Mesenchymal stem cell (in vitro differentiated cells and primary cell): ENCODE measurements around the gene CDH6.
"Not testable (repeated sequence)": the region's sequence is repeated elsewhere in the genome, so short reads cannot be mapped to it uniquely, and the experiment has no call there.

ENCODE experiments used
- DNase-seq: peaks from one replicate; pipeline ENCODE4 v3.0.0-alpha.2; 2013
- H2AFZ ChIP-seq: one replicate; pipeline ENCODE4 v1.6.1; 2013; ENCODE audit warnings: low read depth, mild to moderate bottlenecking, control low read depth, inconsistent platforms, low read length, moderate library complexity
- H2AK5ac ChIP-seq: 2 replicates; pipeline ENCODE4 v1.6.1; 2013; ENCODE audit warnings: low read length, moderate library complexity, mild to moderate bottlenecking, inconsistent platforms; ENCODE audit not compliant: severe bottlenecking
- H2BK120ac ChIP-seq: one replicate; pipeline ENCODE4 v1.6.1; 2013; ENCODE audit warnings: low read depth, mild to moderate bottlenecking, inconsistent platforms, low read length, moderate library complexity
- H2BK12ac ChIP-seq, 2 experiments: one replicate each; pipeline ENCODE4 v1.6.1; 2013; ENCODE audit warnings: inconsistent platforms in 2 of 2, low read length in 2 of 2, mild to moderate bottlenecking in 2 of 2, moderate library complexity in 2 of 2, control low read depth in 1 of 2
- H2BK15ac ChIP-seq: one replicate; pipeline ENCODE4 v1.6.1; 2013; ENCODE audit warnings: mild to moderate bottlenecking, low read depth, inconsistent platforms; ENCODE audit not compliant: poor library complexity, severe bottlenecking
- H2BK5ac ChIP-seq: 2 replicates; pipeline ENCODE4 v1.6.1; 2013; ENCODE audit warnings: low read depth, mild to moderate bottlenecking, low read length, control low read depth, inconsistent platforms; ENCODE audit not compliant: poor library complexity, severe bottlenecking
- H3K14ac ChIP-seq, 2 experiments: one replicate each; pipeline ENCODE4 v1.6.1; 2013; ENCODE audit warnings: inconsistent platforms in 2 of 2, low read length in 2 of 2, control low read depth in 1 of 2, mild to moderate bottlenecking in 1 of 2, moderate library complexity in 1 of 2
- H3K18ac ChIP-seq, 2 experiments: one replicate each; pipeline ENCODE4 v1.6.1; 2013; ENCODE audit warnings: inconsistent platforms in 2 of 2, low read length in 2 of 2, control low read depth in 1 of 2, low read depth in 1 of 2, mild to moderate bottlenecking in 1 of 2
- H3K23ac ChIP-seq, 2 experiments: one replicate each; pipeline ENCODE4 v1.6.1; 2013; ENCODE audit warnings: inconsistent platforms in 2 of 2, low read length in 2 of 2, mild to moderate bottlenecking in 2 of 2, moderate library complexity in 2 of 2, control low read depth in 1 of 2
- H3K27ac ChIP-seq: 2 replicates; pipeline ENCODE4 v1.5.1; 2013; ENCODE audit warnings: mild to moderate bottlenecking, moderate library complexity, low read length, control low read depth, inconsistent platforms; ENCODE audit not compliant: poor library complexity, severe bottlenecking
- H3K27me3 ChIP-seq, 2 experiments: 2 replicates each; pipeline versions ENCODE4 v1.6.1 to v1.7.0; 2013; ENCODE audit warnings: low read length in 2 of 2, mild to moderate bottlenecking in 2 of 2, moderate library complexity in 2 of 2, control low read depth in 1 of 2, inconsistent platforms in 1 of 2; ENCODE audit not compliant: control insufficient read depth in 1 of 2, insufficient read depth in 1 of 2
- H3K36me3 ChIP-seq, 2 experiments: 2 replicates each; pipeline versions ENCODE4 v1.6.1 to v1.7.0; 2013; ENCODE audit warnings: low read length in 2 of 2, control low read depth in 1 of 2, inconsistent platforms in 1 of 2, low read depth in 1 of 2, mild to moderate bottlenecking in 1 of 2; ENCODE audit not compliant: insufficient read depth in 2 of 2, control insufficient read depth in 1 of 2
- H3K4ac ChIP-seq, 2 experiments: one replicate each; pipeline ENCODE4 v1.6.1; 2013; ENCODE audit warnings: inconsistent platforms in 2 of 2, low read length in 2 of 2, mild to moderate bottlenecking in 2 of 2, moderate library complexity in 2 of 2, control low read depth in 1 of 2, low read depth in 1 of 2
- H3K4me1 ChIP-seq: 2 replicates; pipeline ENCODE4 v1.6.1; 2013; ENCODE audit warnings: low read depth, low read length, control low read depth; ENCODE audit not compliant: control insufficient read depth, insufficient read depth
- H3K4me2 ChIP-seq: 2 replicates; pipeline ENCODE4 v1.6.1; 2013; ENCODE audit warnings: low read length, mild to moderate bottlenecking, inconsistent platforms; ENCODE audit not compliant: poor library complexity, severe bottlenecking
- H3K4me3 ChIP-seq, 2 experiments: 2 replicates each; pipeline versions ENCODE4 v1.5.1 to v1.7.0; 2013; ENCODE audit warnings: low read length in 2 of 2, mild to moderate bottlenecking in 2 of 2, control low read depth in 1 of 2, low read depth in 1 of 2; ENCODE audit not compliant: insufficient read depth in 1 of 2
- H3K79me1 ChIP-seq: replicated peaks from 2 replicates; pipeline ENCODE4 v1.6.1; 2013; ENCODE audit warnings: mild to moderate bottlenecking, control low read depth, low read length, inconsistent platforms; ENCODE audit not compliant: poor library complexity, severe bottlenecking
- H3K9ac ChIP-seq: 2 replicates; pipeline ENCODE4 v1.7.0; 2013; ENCODE audit warnings: mild to moderate bottlenecking, low read length, moderate library complexity
- H3K9me3 ChIP-seq: 2 replicates; pipeline ENCODE4 v1.7.0; 2013; ENCODE audit warnings: mild to moderate bottlenecking, low read length; ENCODE audit not compliant: control insufficient read depth
- H4K8ac ChIP-seq: one replicate; pipeline ENCODE4 v1.6.1; 2013; ENCODE audit warnings: inconsistent platforms, mild to moderate bottlenecking, low read length, moderate library complexity
- H4K91ac ChIP-seq: one replicate; pipeline ENCODE4 v1.6.1; 2013; ENCODE audit warnings: mild to moderate bottlenecking, low read length, inconsistent platforms
- WGBS: methylation state at CpG from one replicate; pipeline ENCODE4 v1.1.7; 2013; ENCODE audit warnings: mixed read lengths; 5-methylcytosine and 5-hydroxymethylcytosine counted together

The CDH6 gene

DNA sequence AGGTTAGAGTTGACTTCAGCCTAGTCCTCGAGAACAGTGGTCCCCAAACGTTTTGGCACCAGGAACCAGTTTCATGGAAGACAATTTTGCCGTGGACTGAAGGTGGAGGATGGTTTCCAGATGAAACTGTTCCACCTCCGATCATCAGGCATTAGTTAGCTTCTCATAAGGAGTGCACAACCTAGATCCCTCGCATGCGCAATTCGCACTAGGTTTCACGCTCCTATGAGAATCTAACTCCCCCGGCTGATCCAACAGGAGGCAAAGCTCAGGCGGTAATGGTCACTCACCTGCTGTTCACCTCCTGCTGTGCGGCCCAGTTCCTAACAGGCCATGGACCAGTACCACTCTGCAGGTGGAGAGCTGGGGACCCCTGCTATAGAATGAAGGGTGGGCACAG, 163.6 kb downstream of the CDH6 start:
- no peak overlapping the region for H2BK12ac ChIP-seq

GRCh38 chr5:31359839-31360238, 166.4 kb downstream of the CDH6 start:
- 88% methylated on average over 2 of the region's 3 CpGs for WGBS
- Histone ChIP-seq H2BK12ac (no peak overlapping the region), H2AK5ac (peak overlapping the region; percentile 16), H3K18ac (no peak overlapping the region), H4K8ac (no peak overlapping the region), H2BK120ac (no peak overlapping the region), H2BK15ac (no peak overlapping the region), H3K4me1 (peaks cover 6% of the 10 kb centered on the region), H3K4me3 (no peak overlapping the region), H2BK5ac (no peak overlapping the region), H3K36me3 (no peaks in the 10 kb centered on the region), H3K4ac (no peak overlapping the region), H3K9ac (no peak overlapping the region), H3K23ac (no peak overlapping the region), H3K9me3 (no peaks in the 10 kb centered on the region), H3K79me1 (no peaks in the 10 kb centered on the region), H3K14ac (no peak overlapping the region), H3K27ac (no peak overlapping the region), H3K27me3 (no peaks in the 10 kb centered on the region), H3K4me2 (no peak overlapping the region), H4K91ac (no peak overlapping the region), H2AFZ (no peak overlapping the region)
- no peak for DNase-seq

More for the DNA sequence above, 163.6 kb downstream of the CDH6 start:
- Histone ChIP-seq H4K91ac (no peak overlapping the region), H3K79me1 (no peaks in the 10 kb centered on the region), H3K4me2 (no peak overlapping the region), H3K27ac (no peak overlapping the region), H2AK5ac (no peak overlapping the region), H4K8ac (no peak overlapping the region), H3K4ac (no peak overlapping the region), H3K27me3 (no peaks in the 10 kb centered on the region), H3K4me3 (no peak overlapping the region), H2AFZ (no peak overlapping the region), H3K36me3 (no peaks in the 10 kb centered on the region), H3K9me3 (no peaks in the 10 kb centered on the region), H3K9ac (no peak overlapping the region), H3K4me1 (no peaks in the 10 kb centered on the region), H2BK5ac (no peak overlapping the region), H3K14ac (no peak overlapping the region), H3K23ac (no peak overlapping the region), H2BK120ac (no peak overlapping the region), H2BK15ac (no peak overlapping the region), H3K18ac (no peak overlapping the region)
- no peak for DNase-seq
- WGBS, result 89% methylated on average over 11 of the region's 11 CpGs

GRCh38 chr5:31361234-31361633, 167.7 kb downstream of the CDH6 start:
- H3K27me3 ChIP-seq, result no peaks in the 10 kb centered on the region
- H3K9me3 ChIP-seq, result no peaks in the 10 kb centered on the region
- H3K79me1 ChIP-seq, result no peaks in the 10 kb centered on the region
- no peak for DNase-seq
- no peaks in the 10 kb centered on the region for H3K36me3 ChIP-seq
- peak overlapping the region; percentile 59 for H2AK5ac ChIP-seq
- H4K8ac ChIP-seq, result no peak overlapping the region
- H3K18ac ChIP-seq, result no peak overlapping the region
- no peak overlapping the region for H2BK120ac ChIP-seq
- no peak overlapping the region for H2BK15ac ChIP-seq
- no peak overlapping the region for H2AFZ ChIP-seq
- WGBS, result 55% methylated on average over 1 of the region's 1 CpG
- H3K4me1 ChIP-seq, result peaks cover 9% of the 10 kb centered on the region
- no peak overlapping the region for H3K27ac ChIP-seq
- H3K4ac ChIP-seq, result no peak overlapping the region
- no peak overlapping the region for H3K14ac ChIP-seq
- no peak overlapping the region for H3K4me2 ChIP-seq
- no peak overlapping the region for H3K9ac ChIP-seq
- no peak overlapping the region for H3K23ac ChIP-seq
- H4K91ac ChIP-seq, result no peak overlapping the region
- H2BK5ac ChIP-seq, result no peak overlapping the region
- no peak overlapping the region for H3K4me3 ChIP-seq
- no peak overlapping the region for H2BK12ac ChIP-seq

DNA sequence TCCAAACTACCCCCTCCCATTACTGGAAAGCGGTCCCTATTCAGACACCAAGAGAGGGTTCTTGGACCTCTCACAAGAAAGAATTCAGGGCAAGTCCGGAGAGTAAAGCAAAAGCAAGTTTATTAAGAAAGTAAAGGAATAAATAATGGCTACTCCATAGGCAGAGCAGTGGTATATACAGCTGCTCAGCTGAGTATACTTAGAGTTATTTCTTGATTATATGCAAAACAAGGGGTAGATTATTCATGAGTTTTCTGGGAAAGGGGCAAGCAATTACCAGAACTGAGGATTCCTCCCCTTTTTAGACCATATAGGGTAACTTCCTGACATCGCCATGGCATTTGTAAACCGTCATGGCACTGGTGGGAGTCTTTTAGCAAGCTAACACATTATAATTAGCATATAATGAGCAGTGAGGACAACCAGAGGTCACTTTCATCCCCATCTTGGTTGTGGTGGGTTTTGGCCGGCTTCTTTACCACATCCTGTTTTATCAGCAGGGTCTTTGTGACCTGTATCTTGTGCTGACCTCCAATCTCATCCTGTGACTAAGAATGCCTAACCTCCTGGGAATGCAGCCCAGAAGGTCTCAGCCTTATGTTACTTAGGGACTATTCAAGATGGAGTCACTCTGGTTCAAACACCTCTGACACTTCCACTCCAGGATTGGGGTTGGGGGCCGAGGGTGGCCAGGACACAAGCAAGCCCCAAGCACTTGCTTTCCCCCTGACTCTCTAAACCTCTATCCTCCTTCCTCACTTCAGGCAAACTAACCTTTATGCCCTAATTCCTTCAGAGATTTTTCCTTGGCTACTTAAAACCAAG, 168.4 kb downstream of the CDH6 start:
- not testable (repeated sequence) for H2BK12ac ChIP-seq, H3K9ac ChIP-seq, H3K79me1 ChIP-seq, H3K4ac ChIP-seq, H3K36me3 ChIP-seq, H3K9me3 ChIP-seq, H3K23ac ChIP-seq, H4K8ac ChIP-seq, H4K91ac ChIP-seq, H3K4me2 ChIP-seq, DNase-seq, H3K14ac ChIP-seq, H2AFZ ChIP-seq, H2BK120ac ChIP-seq, H3K4me3 ChIP-seq, H2BK15ac ChIP-seq, H2BK5ac ChIP-seq, H3K27me3 ChIP-seq, H3K18ac ChIP-seq
- WGBS, result 72% methylated on average over 5 of the region's 6 CpGs
- H3K27ac ChIP-seq, result peak overlapping the region; percentile 56
- peaks cover 10% of the 10 kb centered on the region for H3K4me1 ChIP-seq
- H2AK5ac ChIP-seq, result peak overlapping the region; percentile 74
